ENCODE results near the gene WSCD2. TPM values are rescaled to one million over a fixed set of nuclear protein-coding genes. Genes with fewer than 3 reads are reported as not detected.

Gene WSCD2
- total RNA-seq, 2 donors from 2014 or later = 0.26 to 1.3 TPM

DNA sequence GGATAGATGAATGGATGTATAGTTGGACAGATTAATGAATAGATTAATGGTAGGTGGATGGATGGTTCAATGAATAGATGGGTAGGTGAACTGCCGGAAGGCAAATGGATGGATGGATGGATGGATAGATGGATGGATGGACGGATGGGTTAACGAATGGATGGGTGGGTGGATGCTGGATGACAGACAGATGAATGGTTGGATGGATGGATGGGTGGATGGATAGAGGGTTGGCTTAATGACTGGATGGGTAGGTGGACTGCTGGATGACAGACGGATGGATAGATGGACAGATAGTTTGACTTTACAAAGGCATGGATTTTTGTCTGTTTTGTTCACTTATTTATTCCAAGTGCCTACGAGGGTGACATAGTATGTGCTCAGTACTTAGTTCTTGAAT lies 64.4 kb downstream of the WSCD2 start:
- Histone ChIP-seq H3K27me3 (no peaks in the 10 kb centered on the region), H3K27ac (no peak overlapping the region), H3K4me1 (no peaks in the 10 kb centered on the region), H3K9me3 (no peaks in the 10 kb centered on the region), H3K4me3 (no peak overlapping the region), H3K36me3 (replicated peaks in 1 of 2; ENCODE audit: insufficient read depth in 1 of 2, low read depth in 2 of 2) (no peaks in the 10 kb centered on the region)
- no peak for ATAC-seq
- 55 to 56% methylated on average over 5 of the region's 5 CpGs for WGBS, 2 donors
- intact Hi-C loops (cut with DNase I) = no loop called here
- DNase-seq = no peak
- TF ChIP-seq POLR2A (IDR thresholded peaks at IDR 0.05) (no peak), CTCF (IDR thresholded peaks at IDR 0.05) (no peak)

DNA sequence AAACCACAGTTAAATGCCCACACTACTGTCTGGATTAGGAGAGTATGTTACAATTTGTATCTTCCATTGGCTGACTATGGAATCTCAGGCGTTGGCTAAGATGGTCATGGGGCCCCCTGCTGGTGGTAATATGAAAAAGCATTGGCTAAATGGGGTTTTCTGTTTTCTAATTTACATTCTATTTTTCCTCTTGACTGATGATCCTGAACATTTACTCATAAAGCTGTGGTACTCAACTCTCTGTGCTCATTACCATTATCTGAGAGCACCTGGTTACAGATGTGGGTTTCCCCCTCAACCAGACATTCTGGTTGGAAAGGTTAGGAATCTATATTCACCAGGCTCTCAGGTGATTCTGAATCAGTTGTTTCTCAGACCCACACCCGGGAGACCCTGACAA lies 64.8 kb downstream of the WSCD2 start:
- Histone ChIP-seq H3K36me3 (replicated peaks in 1 of 2; ENCODE audit: insufficient read depth in 1 of 2, low read depth in 2 of 2) (no peaks in the 10 kb centered on the region), H3K4me1 (no peaks in the 10 kb centered on the region), H3K9me3 (no peaks in the 10 kb centered on the region), H3K4me3 (no peak overlapping the region), H3K27ac (no peak overlapping the region), H3K27me3 (no peaks in the 10 kb centered on the region)
- intact Hi-C loops (cut with DNase I) = no loop called here
- no peak for TF ChIP-seq POLR2A (IDR thresholded peaks at IDR 0.05)
- TF ChIP-seq CTCF (IDR thresholded peaks at IDR 0.05) = peak; percentile 44 to 58 (median 51)
- WGBS, 2 donors = 8 to 15% methylated on average over 2 of the region's 2 CpGs
- no peak for ATAC-seq
- DNase-seq = peak in 3 of 4 donors; percentile 18 to 40 (median 38)

DNA sequence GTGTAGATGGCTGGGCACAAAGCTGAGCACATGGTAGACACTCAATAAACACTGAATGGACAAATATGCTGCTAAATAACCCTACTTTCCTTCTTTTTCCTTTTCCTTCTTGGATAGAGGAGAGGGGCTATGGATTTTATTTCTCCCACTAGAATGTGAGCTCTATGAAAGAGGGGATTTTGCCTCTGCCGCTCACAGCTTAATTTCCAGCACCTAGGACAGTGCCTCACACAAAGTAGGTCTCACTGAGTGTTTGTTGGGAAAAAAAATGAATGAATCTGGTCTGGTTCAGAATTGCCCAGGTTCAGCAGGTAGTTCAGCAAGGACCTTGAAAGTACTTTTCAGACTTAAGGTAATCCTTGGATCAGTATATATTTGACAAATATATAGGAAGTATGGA lies 65.5 kb downstream of the WSCD2 start:
- Histone ChIP-seq H3K36me3 (replicated peaks in 1 of 2; ENCODE audit: insufficient read depth in 1 of 2, low read depth in 2 of 2) (no peaks in the 10 kb centered on the region), H3K4me3 (no peak overlapping the region), H3K4me1 (no peaks in the 10 kb centered on the region), H3K27me3 (no peaks in the 10 kb centered on the region), H3K27ac (no peak overlapping the region), H3K9me3 (no peaks in the 10 kb centered on the region)
- ATAC-seq (no peak), DNase-seq (no peak)
- intact Hi-C loops (cut with DNase I) = no loop called here
- WGBS, 2 donors = 69 to 75% methylated on average over 1 of the region's 1 CpG
- TF ChIP-seq CTCF (IDR thresholded peaks at IDR 0.05) = no peak
- TF ChIP-seq POLR2A (IDR thresholded peaks at IDR 0.05) = no peak

GRCh38 chr12:108196319-108196718 lies 67.2 kb downstream of the WSCD2 start:
- H3K4me3 ChIP-seq = no peak overlapping the region
- no peaks in the 10 kb centered on the region for H3K36me3 ChIP-seq (replicated peaks in 1 of 2; ENCODE audit: insufficient read depth in 1 of 2, low read depth in 2 of 2)
- H3K9me3 ChIP-seq = no peaks in the 10 kb centered on the region
- no peak overlapping the region for H3K27ac ChIP-seq
- H3K4me1 ChIP-seq = no peaks in the 10 kb centered on the region
- no peaks in the 10 kb centered on the region for H3K27me3 ChIP-seq
- ATAC-seq (no peak), DNase-seq (no peak)
- 56 to 73% methylated on average over 1 of the region's 1 CpG for WGBS, 2 donors
- TF ChIP-seq POLR2A (IDR thresholded peaks at IDR 0.05) (no peak), CTCF (IDR thresholded peaks at IDR 0.05) (no peak)
- intact Hi-C loops (cut with DNase I) = no loop called here

GRCh38 chr12:108196921-108197320 lies 67.8 kb downstream of the WSCD2 start:
- no peak for ATAC-seq
- Histone ChIP-seq H3K4me3 (no peak overlapping the region), H3K9me3 (no peaks in the 10 kb centered on the region), H3K27me3 (no peaks in the 10 kb centered on the region), H3K4me1 (no peaks in the 10 kb centered on the region), H3K36me3 (replicated peaks in 1 of 2; ENCODE audit: insufficient read depth in 1 of 2, low read depth in 2 of 2) (no peaks in the 10 kb centered on the region), H3K27ac (no peak overlapping the region)
- TF ChIP-seq POLR2A (IDR thresholded peaks at IDR 0.05) = no peak
- TF ChIP-seq CTCF (IDR thresholded peaks at IDR 0.05) = no peak
- no peak for DNase-seq
- intact Hi-C loops (cut with DNase I) = no loop called here
- 78 to 85% methylated on average over 2 of the region's 2 CpGs for WGBS, 2 donors

All from body of pancreas (tissue), 4 donors.